Activated T-cell treated with anti-CD3 and anti-CD28 coated beads, Interleukin-2, amount 50 U/mL, for 24 hours (primary cell): ENCODE data around the gene MTA3.

Source experiments
- DNase-seq: peaks from one replicate; pipeline ENCODE4 v3.0.0-alpha.2; 2020
- H3K27ac Mint-ChIP-seq: 2 replicates; pipeline ENCODE4 v1.8.0; 2020; ENCODE audit warnings: mild to moderate bottlenecking, mixed read lengths
- H3K27me3 Mint-ChIP-seq: 2 replicates; pipeline ENCODE4 v1.8.0; 2020; ENCODE audit warnings: mixed read lengths
- H3K36me3 Mint-ChIP-seq: 2 replicates; pipeline ENCODE4 v1.8.0; 2020; ENCODE audit warnings: low read depth, mixed read lengths
- H3K4me1 Mint-ChIP-seq: 2 replicates; pipeline ENCODE4 v1.8.0; 2020; ENCODE audit warnings: low read depth, mixed read lengths
- H3K4me3 Mint-ChIP-seq: 2 replicates; pipeline ENCODE4 v1.8.0; 2020; ENCODE audit warnings: mild to moderate bottlenecking, moderate library complexity, mixed read lengths
- H3K9me3 Mint-ChIP-seq: 2 replicates; pipeline ENCODE4 v1.8.0; 2020; ENCODE audit warnings: mixed read lengths

The MTA3 gene

GRCh38 chr2:42800981-42801380 lies 232.5 kb downstream of the MTA3 start:
- Mint-ChIP-seq H3K4me3 (no peak overlapping the region), H3K27me3 (no peaks in the 10 kb centered on the region), H3K27ac (no peak overlapping the region), H3K9me3 (no peaks in the 10 kb centered on the region), H3K4me1 (peaks cover 27% of the 10 kb centered on the region), H3K36me3 (no peaks in the 10 kb centered on the region)
- DNase-seq, result no peak

DNA sequence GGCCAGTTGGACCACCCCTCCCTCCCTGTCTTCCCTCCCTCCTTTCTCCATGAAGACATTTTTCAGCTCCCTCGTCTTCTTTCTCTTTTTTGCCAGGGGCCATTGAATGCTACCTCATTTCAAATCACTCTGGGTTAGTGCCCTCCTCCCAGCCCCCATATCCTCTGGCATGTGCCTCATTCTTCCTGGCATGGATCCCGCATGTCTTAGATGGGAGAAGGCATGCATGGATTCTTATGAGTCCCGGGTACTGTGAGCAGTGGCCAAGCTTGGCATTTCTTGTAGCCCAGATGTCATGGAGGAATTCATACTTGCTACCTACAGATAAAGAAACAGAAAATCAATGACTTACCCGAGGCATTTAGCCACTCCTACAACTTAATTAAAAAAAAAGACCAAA lies 232.9 kb downstream of the MTA3 start:
- Mint-ChIP-seq H3K4me3 (no peak overlapping the region), H3K36me3 (no peaks in the 10 kb centered on the region), H3K27ac (no peak overlapping the region), H3K27me3 (no peaks in the 10 kb centered on the region), H3K4me1 (peaks cover 23% of the 10 kb centered on the region), H3K9me3 (no peaks in the 10 kb centered on the region)
- no peak for DNase-seq

- no peak for DNase-seq
- no peak overlapping the region for H3K4me3 Mint-ChIP-seq
- H3K36me3 Mint-ChIP-seq, result no peaks in the 10 kb centered on the region
- peaks cover 17% of the 10 kb centered on the region for H3K4me1 Mint-ChIP-seq
- H3K27ac Mint-ChIP-seq, result no peak overlapping the region
- H3K27me3 Mint-ChIP-seq, result no peaks in the 10 kb centered on the region
- H3K9me3 Mint-ChIP-seq, result no peaks in the 10 kb centered on the region
Measured at GRCh38 chr2:42802150-42802549, 233.7 kb downstream of the MTA3 start.

DNA sequence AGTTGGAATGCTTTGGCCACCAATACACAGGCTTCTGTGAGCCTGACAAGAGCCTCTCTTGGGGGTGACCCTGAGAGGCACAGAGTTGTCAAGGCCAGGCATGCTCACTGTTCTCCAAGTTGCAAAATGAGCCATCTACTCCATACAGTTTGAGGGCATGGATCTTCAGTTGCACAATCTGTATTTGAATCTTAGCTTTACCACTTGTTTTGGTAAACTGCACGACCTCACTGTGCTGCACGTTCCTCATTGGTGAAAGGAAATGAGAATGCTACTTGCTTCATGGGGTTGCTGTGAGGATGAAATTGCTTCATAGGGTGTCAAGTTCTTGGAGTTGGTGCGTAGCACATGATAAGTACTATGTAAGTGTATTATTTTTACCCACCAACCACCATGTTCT lies 235.9 kb downstream of the MTA3 start:
- no peaks in the 10 kb centered on the region for H3K36me3 Mint-ChIP-seq
- DNase-seq, result no peak
- H3K27me3 Mint-ChIP-seq, result no peaks in the 10 kb centered on the region
- H3K27ac Mint-ChIP-seq, result no peak overlapping the region
- peaks cover 17% of the 10 kb centered on the region for H3K4me1 Mint-ChIP-seq
- no peaks in the 10 kb centered on the region for H3K9me3 Mint-ChIP-seq
- H3K4me3 Mint-ChIP-seq, result no peak overlapping the region

DNA sequence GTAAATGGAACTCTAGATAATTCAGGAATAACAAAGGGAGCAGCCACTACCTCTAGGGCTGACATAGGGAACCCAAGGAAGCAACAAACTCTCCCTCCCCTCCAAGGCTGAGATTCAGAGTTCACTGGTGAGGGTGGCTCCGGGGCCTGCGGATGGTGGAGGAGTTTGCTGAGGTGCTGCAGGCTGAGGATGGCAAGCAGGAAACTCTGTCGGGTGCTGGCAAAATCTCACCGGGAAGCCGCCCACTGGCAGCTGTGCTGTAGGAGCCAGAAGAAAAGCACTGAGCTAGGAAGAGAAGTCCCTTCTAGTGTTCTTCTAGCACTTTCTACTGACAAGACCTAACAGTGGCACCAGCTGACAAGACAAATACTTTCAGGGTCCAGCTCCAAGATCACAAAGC lies 236.5 kb downstream of the MTA3 start:
- no peaks in the 10 kb centered on the region for H3K36me3 Mint-ChIP-seq
- no peaks in the 10 kb centered on the region for H3K27me3 Mint-ChIP-seq
- peaks cover 18% of the 10 kb centered on the region for H3K4me1 Mint-ChIP-seq
- H3K9me3 Mint-ChIP-seq, result no peaks in the 10 kb centered on the region
- no peak overlapping the region for H3K4me3 Mint-ChIP-seq
- no peak overlapping the region for H3K27ac Mint-ChIP-seq
- DNase-seq, result no peak
